Activated T-helper 2 cell treated with anti-CD3 and anti-CD28 coated beads, Interferon-gamma antibody, Interleukin-2, Interleukin-4, amounts not matched to agents 10 μg/mL and 5 μg/mL and 100 μg/mL, durations not matched to agents 14 hours and 24 hours and 36 hours (primary cell): ENCODE measurements around the gene FBXO44. TPM values are rescaled to one million over a fixed set of nuclear protein-coding genes. Genes with fewer than 3 reads are reported as not detected.
"Not testable (repeated sequence)": the region's sequence is repeated elsewhere in the genome, so short reads cannot be mapped to it uniquely, and the experiment has no call there.

Experiments
- DNase-seq: peaks from one replicate; pipeline ENCODE4 v3.0.0; 2021; ENCODE audit warnings: low spot score
- H3K27ac Mint-ChIP-seq: one replicate; pipeline ENCODE4 v1.8.0; 2021; ENCODE audit warnings: mixed read lengths
- H3K27me3 Mint-ChIP-seq: one replicate; pipeline ENCODE4 v1.8.0; 2021; ENCODE audit warnings: low read depth, mixed read lengths
- H3K36me3 Mint-ChIP-seq: one replicate; pipeline ENCODE4 v1.8.0; 2021; ENCODE audit warnings: low read depth, mixed read lengths
- H3K4me1 Mint-ChIP-seq: one replicate; pipeline ENCODE4 v1.8.0; 2021; ENCODE audit warnings: low read depth, mixed read lengths
- H3K4me3 Mint-ChIP-seq: one replicate; pipeline ENCODE4 v1.8.0; 2021; ENCODE audit warnings: low read depth, mild to moderate bottlenecking, moderate library complexity, mixed read lengths
- H3K9me3 Mint-ChIP-seq: one replicate; pipeline ENCODE4 v1.8.0; 2021; ENCODE audit warnings: mixed read lengths
- intact Hi-C: fragments of 100-400 bp; cut with micrococcal nuclease; formaldehyde crosslinking; loops from one replicate; pipeline ENCODE4 v1.15.1; 2023
- total RNA-seq: library from RNA; stranded (reverse); gene quantifications from 2 replicates; pipeline ENCODE4 v1.2.3, GENCODE V29; 2022

The FBXO44 gene, protein sequence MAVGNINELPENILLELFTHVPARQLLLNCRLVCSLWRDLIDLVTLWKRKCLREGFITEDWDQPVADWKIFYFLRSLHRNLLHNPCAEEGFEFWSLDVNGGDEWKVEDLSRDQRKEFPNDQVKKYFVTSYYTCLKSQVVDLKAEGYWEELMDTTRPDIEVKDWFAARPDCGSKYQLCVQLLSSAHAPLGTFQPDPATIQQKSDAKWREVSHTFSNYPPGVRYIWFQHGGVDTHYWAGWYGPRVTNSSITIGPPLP
- total RNA-seq = 18.2 and 19.8 TPM in 2 replicates

DNA sequence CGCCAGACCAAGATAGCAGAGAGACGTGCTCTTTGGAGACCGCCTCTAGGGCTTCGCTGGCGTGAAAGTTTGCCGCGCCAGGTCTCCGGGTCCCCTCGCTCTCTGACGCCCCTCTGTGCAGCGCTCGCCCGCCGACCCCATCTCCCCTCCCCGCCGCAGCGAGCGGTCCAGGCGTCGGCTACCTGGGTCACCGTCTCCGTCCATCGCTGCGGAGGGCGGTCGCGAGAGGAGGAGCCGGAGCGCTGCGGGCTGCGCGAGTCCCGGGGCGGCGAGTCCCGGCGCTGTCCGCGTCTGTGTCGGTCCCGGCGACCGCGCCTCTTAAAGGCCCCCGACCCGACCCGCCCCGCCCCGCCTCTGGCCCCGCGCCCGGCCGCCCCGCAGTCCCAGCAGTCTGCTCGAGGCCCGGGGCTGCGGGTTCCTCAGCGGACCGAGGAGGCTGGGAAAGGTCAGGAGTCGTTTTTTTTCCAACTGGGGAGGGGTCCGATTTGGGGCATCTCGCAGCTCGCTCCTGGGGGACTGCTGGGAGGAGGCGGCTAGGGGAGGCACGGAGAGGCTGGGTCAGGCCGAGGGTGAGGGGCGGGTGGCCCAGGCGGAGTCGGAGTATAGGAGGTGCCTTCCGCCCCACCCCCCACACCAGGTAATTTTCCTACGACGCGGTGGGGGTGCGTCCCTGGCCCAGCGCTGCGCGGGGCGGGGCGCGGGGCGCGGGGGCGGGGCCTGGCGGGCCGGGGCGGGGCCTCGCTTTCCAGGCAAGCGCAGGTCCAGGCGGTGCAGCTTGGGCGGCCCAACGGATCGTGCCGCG, at the start of gene FBXO44, which contains the start of gene FBXO2:
Gene FBXO44 (plus strand): TSS at position 741 of the 802 bp plus-strand sequence. CDS start 959 bp downstream, outside the sequence.
Gene FBXO2 (minus strand): TSS at position 293 of the 802 bp plus-strand sequence. CDS start 89 bp downstream, at position 204.
- H3K4me1 Mint-ChIP-seq = peaks cover 15% of the 10 kb centered on the region
- intact Hi-C loops = no loop called here
- no peak within 1 kb of the TSS for H3K27ac Mint-ChIP-seq

DNA sequence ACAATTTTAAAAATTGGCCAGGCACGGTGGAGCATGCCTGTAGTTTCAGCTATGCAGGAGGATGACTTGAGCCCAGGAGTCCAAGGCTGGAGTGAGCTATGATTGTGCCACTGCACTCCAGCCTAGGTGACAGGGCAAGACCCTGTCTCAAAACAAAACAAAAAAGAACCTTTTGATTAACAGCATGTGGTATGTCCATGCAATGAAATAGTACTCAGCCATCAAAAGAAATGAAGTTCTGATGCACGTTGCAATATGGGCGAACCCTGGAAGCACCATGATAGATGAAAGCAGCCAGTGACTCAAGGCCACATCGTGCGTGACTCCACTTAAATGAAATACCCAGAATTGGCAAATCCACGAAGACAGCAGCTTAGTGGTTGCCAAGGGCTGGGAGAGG, 47.9 kb upstream of the FBXO44 start:
- no peaks in the 10 kb centered on the region for H3K36me3 Mint-ChIP-seq
- no peaks in the 10 kb centered on the region for H3K4me1 Mint-ChIP-seq
- no peaks in the 10 kb centered on the region for H3K9me3 Mint-ChIP-seq
- H3K27me3 Mint-ChIP-seq = no peaks in the 10 kb centered on the region
- intact Hi-C loops = no loop called here
- no peak overlapping the region for H3K4me3 Mint-ChIP-seq
- DNase-seq = no peak
- no peak overlapping the region for H3K27ac Mint-ChIP-seq

More for the DNA sequence above, at the start of gene FBXO44, which contains the start of gene FBXO2:
- DNase-seq = peak; percentile 39
- peak within 1 kb of the TSS; percentile 60 for H3K4me3 Mint-ChIP-seq
- H3K27me3 Mint-ChIP-seq = peaks cover 17% of the 10 kb centered on the region
- H3K36me3 Mint-ChIP-seq = peaks cover 17% of the 10 kb centered on the region
- H3K9me3 Mint-ChIP-seq = no peaks in the 10 kb centered on the region

DNA sequence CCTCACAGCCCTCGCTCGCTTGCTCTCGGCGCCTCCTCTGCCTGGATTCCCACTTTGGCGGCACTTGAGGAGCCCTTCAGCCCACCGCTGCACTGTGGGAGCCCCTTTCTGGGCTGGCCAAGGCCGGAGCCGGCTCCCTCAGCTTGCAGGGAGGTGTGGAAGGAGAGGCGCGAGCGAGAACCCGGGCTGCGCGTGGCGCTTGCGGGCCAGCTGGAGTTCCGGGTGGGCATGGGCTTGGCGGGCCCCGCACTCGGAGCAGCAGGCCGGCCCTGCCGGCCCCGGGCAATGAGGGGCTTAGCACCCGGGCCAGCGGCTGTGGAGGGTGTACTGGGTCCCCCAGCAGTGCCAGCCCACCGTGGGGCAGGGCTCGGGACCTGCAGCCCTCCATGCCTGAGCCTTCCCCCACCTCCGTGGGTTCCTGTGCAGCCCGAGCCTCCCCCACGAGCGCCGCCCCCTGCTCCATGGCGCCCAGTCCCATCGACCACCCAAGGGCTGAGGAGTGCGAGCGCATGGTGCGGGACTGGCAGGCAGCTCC, 46.0 kb upstream of the FBXO44 start:
- H3K27me3 Mint-ChIP-seq, DNase-seq, H3K9me3 Mint-ChIP-seq, intact Hi-C loops, H3K36me3 Mint-ChIP-seq, H3K4me1 Mint-ChIP-seq, H3K27ac Mint-ChIP-seq, H3K4me3 Mint-ChIP-seq: not testable (repeated sequence)

DNA sequence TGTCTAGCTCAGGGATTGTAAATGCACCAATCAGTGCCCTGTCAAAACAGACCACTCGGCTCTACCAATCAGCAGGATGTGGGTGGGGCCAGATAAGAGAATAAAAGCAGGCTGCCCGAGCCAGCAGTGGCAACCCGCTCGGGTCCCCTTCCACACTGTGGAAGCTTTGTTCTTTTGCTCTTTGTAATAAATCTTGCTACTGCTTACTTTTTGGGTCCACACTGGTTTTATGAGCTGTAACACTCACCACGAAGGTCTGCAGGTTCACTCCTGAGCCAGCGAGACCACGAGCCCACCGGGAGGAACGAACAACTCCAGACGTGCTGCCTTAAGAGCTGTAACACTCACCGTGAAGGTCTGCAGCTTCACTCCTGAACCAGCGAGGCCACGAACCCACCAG, 45.3 kb upstream of the FBXO44 start:
- H3K9me3 Mint-ChIP-seq, H3K4me1 Mint-ChIP-seq, intact Hi-C loops, H3K27me3 Mint-ChIP-seq, H3K36me3 Mint-ChIP-seq, H3K4me3 Mint-ChIP-seq, H3K27ac Mint-ChIP-seq, DNase-seq: not testable (repeated sequence)

DNA sequence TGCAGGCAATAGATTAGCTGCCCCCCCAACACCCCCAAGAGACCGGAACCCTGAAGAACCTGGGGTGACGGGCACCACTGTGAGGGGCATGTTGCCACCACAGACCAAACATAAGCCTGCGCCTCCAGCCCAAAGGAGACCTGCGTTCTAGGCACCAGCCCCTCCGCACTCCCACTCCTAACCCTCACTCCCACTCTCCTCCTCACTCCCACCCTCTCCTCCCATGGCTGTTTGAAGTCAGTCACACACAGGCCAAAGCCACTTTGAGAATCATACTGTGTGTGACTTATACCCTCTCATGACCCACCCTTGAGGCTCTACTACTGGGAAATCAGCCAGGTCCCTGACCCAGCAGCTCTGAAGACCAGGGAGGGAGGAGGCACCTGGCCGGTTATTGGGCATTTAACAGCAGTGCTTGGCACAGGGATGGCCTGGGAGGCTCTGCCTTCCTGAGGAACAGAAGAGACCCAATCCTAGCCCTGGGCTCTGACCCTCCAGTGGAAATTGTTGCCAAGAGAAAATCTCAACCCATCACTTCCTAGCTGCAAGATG, 44.0 kb upstream of the FBXO44 start:
- no peak for DNase-seq
- H3K36me3 Mint-ChIP-seq = no peaks in the 10 kb centered on the region
- H3K4me3 Mint-ChIP-seq = no peak overlapping the region
- no peaks in the 10 kb centered on the region for H3K4me1 Mint-ChIP-seq
- H3K27ac Mint-ChIP-seq = no peak overlapping the region
- no peaks in the 10 kb centered on the region for H3K27me3 Mint-ChIP-seq
- no peaks in the 10 kb centered on the region for H3K9me3 Mint-ChIP-seq
- intact Hi-C loops = no loop called here

DNA sequence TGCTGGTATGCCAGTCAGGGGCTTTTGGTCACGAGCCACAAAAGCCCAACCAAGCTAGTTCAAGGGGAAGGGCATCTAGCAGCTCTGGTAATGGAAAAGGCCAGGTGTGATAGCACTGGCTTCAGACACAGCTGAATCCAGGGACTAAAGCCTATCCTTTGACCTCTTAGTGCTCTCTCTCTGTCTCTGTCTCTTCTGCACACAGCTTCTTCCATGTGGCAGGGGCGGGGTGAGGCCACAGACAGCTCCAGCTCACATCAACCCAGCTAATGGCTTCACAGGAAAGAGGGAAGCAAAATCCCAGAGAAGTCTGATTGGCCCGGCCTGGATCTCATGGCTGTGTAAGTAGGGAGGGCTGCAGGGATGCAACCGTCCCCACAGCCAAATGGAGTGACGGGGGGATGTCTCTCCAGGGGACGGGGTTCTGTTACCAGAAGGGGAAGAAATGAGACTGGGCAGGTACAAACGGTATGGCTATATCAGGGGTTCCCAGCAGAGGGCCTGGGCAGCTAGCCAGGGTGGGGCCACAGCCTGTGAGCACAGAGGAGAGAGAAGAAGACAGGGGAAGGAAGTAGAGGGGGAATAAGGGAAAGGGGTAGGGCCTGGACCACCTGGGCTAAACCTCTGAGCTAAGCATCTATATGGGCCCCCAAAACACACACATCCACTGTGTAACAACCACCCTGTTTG, 42.9 kb upstream of the FBXO44 start:
- H3K36me3 Mint-ChIP-seq = no peaks in the 10 kb centered on the region
- no peak overlapping the region for H3K27ac Mint-ChIP-seq
- intact Hi-C loops = no loop called here
- no peaks in the 10 kb centered on the region for H3K27me3 Mint-ChIP-seq
- H3K9me3 Mint-ChIP-seq = no peaks in the 10 kb centered on the region
- DNase-seq = no peak
- H3K4me1 Mint-ChIP-seq = no peaks in the 10 kb centered on the region
- no peak overlapping the region for H3K4me3 Mint-ChIP-seq

DNA sequence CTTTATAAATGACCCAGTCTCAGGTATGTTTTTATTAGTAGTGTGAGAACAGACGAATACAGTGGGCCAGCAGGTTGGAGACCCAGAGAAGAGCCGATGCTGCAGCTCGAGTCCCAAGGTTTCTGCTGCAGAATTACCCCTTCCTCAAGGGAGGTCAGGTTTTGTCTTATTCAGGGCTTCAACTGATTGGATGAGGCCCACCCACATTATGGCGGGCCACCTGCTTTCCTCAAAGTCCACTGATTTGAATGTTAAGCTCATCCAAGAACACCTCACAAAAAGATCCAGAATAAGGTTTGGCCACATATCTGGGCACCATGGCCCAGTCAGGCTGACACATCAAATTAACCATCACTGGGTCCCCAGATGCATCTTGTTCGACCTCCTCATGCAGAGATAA, 41.3 kb upstream of the FBXO44 start:
- Mint-ChIP-seq H3K27me3 (peaks cover 3% of the 10 kb centered on the region), H3K4me1 (no peaks in the 10 kb centered on the region), H3K4me3 (no peak overlapping the region), H3K9me3 (no peaks in the 10 kb centered on the region), H3K36me3 (no peaks in the 10 kb centered on the region), H3K27ac (no peak overlapping the region)
- intact Hi-C loops = no loop called here
- no peak for DNase-seq

DNA sequence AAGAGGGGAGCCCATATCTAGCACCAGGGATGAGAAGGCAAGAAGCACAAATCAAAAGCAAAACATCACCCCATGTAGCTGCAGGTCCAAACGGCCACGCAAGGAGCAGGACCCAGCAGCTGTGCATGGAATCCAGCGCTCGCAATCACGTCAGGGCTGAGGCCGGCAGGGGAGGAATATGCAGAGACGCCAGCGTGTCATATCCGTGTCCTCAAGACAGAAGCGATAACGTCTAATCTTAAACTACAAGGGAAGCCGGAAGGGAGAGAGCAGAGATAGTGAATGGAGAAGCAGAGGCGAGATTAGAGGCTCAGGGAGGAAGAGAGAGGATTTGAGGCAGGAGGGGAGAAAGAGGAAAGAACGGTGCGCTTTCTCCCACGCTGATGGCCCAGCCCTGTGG, 39.6 kb upstream of the FBXO44 start:
- H3K27ac Mint-ChIP-seq = no peak overlapping the region
- H3K4me3 Mint-ChIP-seq = no peak overlapping the region
- H3K4me1 Mint-ChIP-seq = no peaks in the 10 kb centered on the region
- H3K27me3 Mint-ChIP-seq = peaks cover 3% of the 10 kb centered on the region
- H3K9me3 Mint-ChIP-seq = no peaks in the 10 kb centered on the region
- intact Hi-C loops = no loop called here
- no peak for DNase-seq
- H3K36me3 Mint-ChIP-seq = no peaks in the 10 kb centered on the region

DNA sequence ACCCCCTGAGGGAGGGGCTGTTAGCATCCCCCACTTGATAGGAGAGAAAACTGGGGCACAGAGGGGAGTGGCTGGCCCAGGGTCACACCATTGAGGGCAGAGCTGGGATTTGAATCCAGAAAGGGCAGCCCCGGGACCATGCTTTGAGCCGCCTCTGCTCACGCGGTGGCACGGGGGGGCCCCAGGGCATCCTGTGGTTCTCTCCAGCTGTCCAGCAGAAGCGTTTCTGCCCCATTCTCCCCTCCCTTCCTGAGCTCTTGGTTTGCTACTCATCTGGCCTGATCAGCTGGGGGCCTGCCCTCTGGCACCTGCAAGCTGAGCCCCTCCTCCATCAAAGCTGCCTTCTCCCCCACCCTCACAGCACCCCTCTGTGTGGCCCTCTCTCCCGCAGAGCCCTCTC, 37.9 kb upstream of the FBXO44 start:
- no peak for DNase-seq
- H3K36me3 Mint-ChIP-seq = no peaks in the 10 kb centered on the region
- H3K27ac Mint-ChIP-seq = no peak overlapping the region
- no peak overlapping the region for H3K4me3 Mint-ChIP-seq
- H3K27me3 Mint-ChIP-seq = peaks cover 3% of the 10 kb centered on the region
- no peaks in the 10 kb centered on the region for H3K9me3 Mint-ChIP-seq
- intact Hi-C loops = no loop called here
- H3K4me1 Mint-ChIP-seq = no peaks in the 10 kb centered on the region

DNA sequence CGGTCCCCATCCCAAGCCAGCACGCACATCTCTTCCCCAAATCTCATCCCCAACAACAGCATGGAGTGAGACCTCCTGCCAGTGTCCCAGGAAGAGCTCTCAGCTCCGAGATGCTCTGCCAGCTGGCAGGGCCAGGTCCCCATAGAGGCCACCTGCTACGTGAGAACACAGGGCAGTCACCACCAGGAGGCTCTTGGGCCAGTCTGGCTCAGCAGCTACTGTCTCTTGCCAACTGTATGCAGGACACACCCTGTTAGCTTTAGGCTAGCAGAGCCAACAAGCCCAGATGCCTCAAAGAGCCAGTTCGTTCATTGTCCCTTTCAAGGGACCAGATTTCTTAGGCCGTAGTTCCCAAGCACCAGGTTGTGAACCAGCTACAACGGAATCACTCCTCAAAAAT, 37.4 kb upstream of the FBXO44 start:
- H3K4me3 Mint-ChIP-seq = no peak overlapping the region
- intact Hi-C loops = no loop called here
- H3K4me1 Mint-ChIP-seq = no peaks in the 10 kb centered on the region
- H3K36me3 Mint-ChIP-seq = no peaks in the 10 kb centered on the region
- H3K27ac Mint-ChIP-seq = no peak overlapping the region
- H3K9me3 Mint-ChIP-seq = no peaks in the 10 kb centered on the region
- no peak for DNase-seq
- peaks cover 3% of the 10 kb centered on the region for H3K27me3 Mint-ChIP-seq

DNA sequence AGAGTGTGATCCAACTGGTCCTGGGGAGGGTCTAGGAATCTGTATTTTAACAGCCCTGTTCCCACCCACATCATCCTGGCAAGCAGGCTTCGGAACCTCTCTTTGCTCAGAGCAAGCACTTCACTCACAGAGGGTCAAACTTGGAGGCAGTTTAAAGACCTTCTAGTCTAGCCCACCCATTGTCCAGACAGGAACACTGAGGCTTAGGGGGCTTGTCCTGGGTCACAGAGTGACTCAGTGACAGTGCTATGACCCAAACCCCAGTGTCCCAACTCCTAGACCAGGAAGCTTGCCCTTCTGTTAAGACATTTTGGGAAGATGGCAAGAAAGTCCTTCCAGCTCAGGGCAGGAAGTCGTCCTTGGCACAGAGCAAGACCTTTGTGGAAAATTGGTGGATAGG, 36.9 kb upstream of the FBXO44 start:
- no peak for DNase-seq
- intact Hi-C loops = no loop called here
- Mint-ChIP-seq H3K4me3 (no peak overlapping the region), H3K27me3 (peaks cover 3% of the 10 kb centered on the region), H3K36me3 (no peaks in the 10 kb centered on the region), H3K27ac (no peak overlapping the region), H3K9me3 (no peaks in the 10 kb centered on the region), H3K4me1 (no peaks in the 10 kb centered on the region)

DNA sequence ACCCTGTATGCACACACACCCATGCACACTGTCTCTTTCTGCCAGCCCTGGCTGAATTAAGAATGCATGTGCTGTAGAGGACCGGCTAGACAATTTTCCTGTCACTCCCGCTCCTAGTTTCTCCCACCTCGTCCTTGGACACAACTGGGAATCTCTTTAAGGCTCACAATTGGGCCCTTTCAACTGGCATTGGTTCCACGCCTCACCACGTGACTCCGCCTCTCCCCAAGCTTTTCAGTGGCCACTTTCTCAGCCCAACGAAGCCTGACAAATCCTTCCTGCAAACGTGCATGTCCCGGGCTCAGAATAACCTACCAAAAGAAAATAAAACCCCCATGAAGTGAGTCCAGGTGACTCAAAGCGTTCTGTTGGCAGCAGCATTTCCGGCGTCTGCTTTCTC, 34.3 kb upstream of the FBXO44 start:
- Mint-ChIP-seq H3K9me3 (no peaks in the 10 kb centered on the region), H3K27me3 (peaks cover 3% of the 10 kb centered on the region), H3K27ac (no peak overlapping the region), H3K4me1 (no peaks in the 10 kb centered on the region), H3K36me3 (no peaks in the 10 kb centered on the region), H3K4me3 (no peak overlapping the region)
- DNase-seq = no peak
- intact Hi-C loops = no loop called here
